ENCODE results near the gene CSTF1.

GRCh38 chr20:56430461-56430860 lies 38.0 kb downstream of the CSTF1 start:
- TF ChIP-seq, protein P1, sequence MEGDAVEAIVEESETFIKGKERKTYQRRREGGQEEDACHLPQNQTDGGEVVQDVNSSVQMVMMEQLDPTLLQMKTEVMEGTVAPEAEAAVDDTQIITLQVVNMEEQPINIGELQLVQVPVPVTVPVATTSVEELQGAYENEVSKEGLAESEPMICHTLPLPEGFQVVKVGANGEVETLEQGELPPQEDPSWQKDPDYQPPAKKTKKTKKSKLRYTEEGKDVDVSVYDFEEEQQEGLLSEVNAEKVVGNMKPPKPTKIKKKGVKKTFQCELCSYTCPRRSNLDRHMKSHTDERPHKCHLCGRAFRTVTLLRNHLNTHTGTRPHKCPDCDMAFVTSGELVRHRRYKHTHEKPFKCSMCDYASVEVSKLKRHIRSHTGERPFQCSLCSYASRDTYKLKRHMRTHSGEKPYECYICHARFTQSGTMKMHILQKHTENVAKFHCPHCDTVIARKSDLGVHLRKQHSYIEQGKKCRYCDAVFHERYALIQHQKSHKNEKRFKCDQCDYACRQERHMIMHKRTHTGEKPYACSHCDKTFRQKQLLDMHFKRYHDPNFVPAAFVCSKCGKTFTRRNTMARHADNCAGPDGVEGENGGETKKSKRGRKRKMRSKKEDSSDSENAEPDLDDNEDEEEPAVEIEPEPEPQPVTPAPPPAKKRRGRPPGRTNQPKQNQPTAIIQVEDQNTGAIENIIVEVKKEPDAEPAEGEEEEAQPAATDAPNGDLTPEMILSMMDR (conservative IDR thresholded peaks at IDR 0.05; ENCODE audit: low read depth, low read length) = no peak
- no peak for TF ChIP-seq EZH2 (IDR thresholded peaks at IDR 0.05; ENCODE audit: low read length, unreplicated experiment)

Measured in PC-3 (cell line).